GM04503 (cell line): ENCODE measurements around the gene BIN1.
A peak's percentile ranks its signal among the peaks of the same experiment; 100 is the strongest.

Experiments
- DNase-seq: peaks from one replicate; pipeline ENCODE4 v3.0.0-alpha.2; 2012; ENCODE audit warnings: low read depth

The BIN1 gene

GRCh38 chr2:127090281-127091120 lies 16.5 kb downstream of the BIN1 start:
- no peak for DNase-seq

GRCh38 chr2:127089478-127090235 lies 17.3 kb downstream of the BIN1 start:
- no peak for DNase-seq

- DNase-seq = no peak
Observed at GRCh38 chr2:127088706-127089105, 18.2 kb downstream of the BIN1 start.

- DNase-seq = no peak
Observed at GRCh38 chr2:127087791-127088495, 19.0 kb downstream of the BIN1 start.

GRCh38 chr2:127086990-127087790 lies 19.8 kb downstream of the BIN1 start:
- no peak for DNase-seq

GRCh38 chr2:127085317-127085681 lies 21.7 kb downstream of the BIN1 start:
- no peak for DNase-seq

GRCh38 chr2:127084611-127085316 lies 22.2 kb downstream of the BIN1 start:
- no peak for DNase-seq

- peak; percentile 86 for DNase-seq
Observed at GRCh38 chr2:127083819-127084503, 23.0 kb downstream of the BIN1 start.

GRCh38 chr2:127082974-127083373 lies 24.0 kb downstream of the BIN1 start:
- DNase-seq = no peak

- DNase-seq = no peak
Observed at GRCh38 chr2:127081826-127082633, 24.9 kb downstream of the BIN1 start.

GRCh38 chr2:127080938-127081755 lies 25.8 kb downstream of the BIN1 start:
- no peak for DNase-seq

GRCh38 chr2:127080226-127080937 lies 26.6 kb downstream of the BIN1 start:
- no peak for DNase-seq

- DNase-seq = no peak
Observed at GRCh38 chr2:127079358-127079920, 27.5 kb downstream of the BIN1 start.

GRCh38 chr2:127078666-127079270 lies 28.2 kb downstream of the BIN1 start:
- no peak for DNase-seq

- DNase-seq = no peak
Observed at GRCh38 chr2:127078028-127078427, 28.9 kb downstream of the BIN1 start.

- DNase-seq = no peak
Observed at GRCh38 chr2:127076924-127077323, 30.0 kb downstream of the BIN1 start.

GRCh38 chr2:127076290-127076689 lies 30.7 kb downstream of the BIN1 start:
- no peak for DNase-seq
